HepG2 (cell line): ENCODE data around the gene TBC1D22A. TPM values are rescaled to one million over a fixed set of nuclear protein-coding genes. Genes with fewer than 3 reads are reported as not detected.

ENCODE experiments used
- ATAC-seq: fragments of 200-7000 bp; cut with Tn5 transposase; 3 replicates; pipeline ENCODE4 v1.9.1; 2020; ENCODE audit warnings: mild to moderate bottlenecking, moderate library complexity
- BruUV-seq: library from RNA; stranded (reverse); fragments of 400-500 nt; replicated peaks from 2 replicates; lab custom pipeline; 2021; lab: Mats Ljungman, UMichigan
- CTCF ChIA-PET: fragments of 300-600 bp; formaldehyde crosslinking; extraction: SDS; loops from one replicate; lab custom pipeline; 2021; ENCODE audit warnings: low total read pairs, inconsistent platforms, low intra/inter-chr PET ratio; lab: Yijun Ruan, JAX
- POLR2A ChIA-PET: fragments of 350-600 bp; sonication (Branson Sonifier 250); formaldehyde crosslinking; loops from one replicate; lab custom pipeline; 2020; ENCODE audit warnings: antibody characterized with exemption, inconsistent platforms; lab: Yijun Ruan, JAX
- DNase-seq: peaks from one replicate; pipeline ENCODE4 v3.0.0-alpha.2; 2015; ENCODE audit warnings: low spot score
- FAIRE-seq: peaks from 3 replicates; lab custom pipeline; 2011; peaks lifted over from hg19 to GRCh38; lab: Jason Lieb, UNC
- H2AFZ ChIP-seq: one replicate; pipeline ENCODE4 v1.6.1; 2011; ENCODE audit warnings: low read length, inconsistent platforms
- H3K27ac ChIP-seq: fragments of 300-600 bp; 3 replicates; pipeline ENCODE4 v1.8.0; 2011; ENCODE audit warnings: mixed run types, mild to moderate bottlenecking, mixed read lengths, low read length, inconsistent platforms; ENCODE audit not compliant: insufficient read depth; ENCODE audit errors: extremely low read length
- H3K27me3 ChIP-seq, 2 experiments: fragments of 200-600 bp in 1 of 2; 2 replicates in 1 of 2; 3 replicates in 1 of 2; pipeline versions ENCODE4 v1.6.0 to v1.8.0; 2011; ENCODE audit warnings: low read length in 2 of 2, mild to moderate bottlenecking in 2 of 2, moderate library complexity in 2 of 2, inconsistent platforms in 1 of 2; ENCODE audit not compliant: insufficient read depth in 2 of 2, control insufficient read depth in 1 of 2
- H3K36me3 ChIP-seq, 2 experiments: fragments of 200-600 bp in 1 of 2; replicated peaks in 1 of 2; 2 replicates in 1 of 2; 3 replicates in 1 of 2; pipeline versions ENCODE4 v1.5.1 to v1.8.0; 2011; ENCODE audit warnings: low read length in 2 of 2, inconsistent platforms in 1 of 2; ENCODE audit not compliant: insufficient read depth in 2 of 2, control insufficient read depth in 1 of 2
- H3K4me1 ChIP-seq: 2 replicates; pipeline ENCODE4 v1.5.1; 2012; ENCODE audit warnings: low read length, inconsistent platforms; ENCODE audit not compliant: insufficient read depth
- H3K4me2 ChIP-seq: 2 replicates; pipeline ENCODE4 v1.6.0; 2011; ENCODE audit warnings: low read depth, low read length, inconsistent platforms
- H3K4me3 ChIP-seq, 3 experiments: fragments of 200-600 bp in 1 of 3; sonication (generic), shearing (Covaris generic) in 1 of 3; replicated peaks in 1 of 3; 2 replicates each; pipeline ENCODE4 v1.5.1; 2011 to 2016; ENCODE audit warnings: low read length in 3 of 3, inconsistent platforms in 2 of 3, low read depth in 2 of 3, mild to moderate bottlenecking in 2 of 3, control low read depth in 1 of 3, mixed read lengths in 1 of 3; ENCODE audit not compliant: insufficient read depth in 1 of 3
- H3K79me2 ChIP-seq: one replicate; pipeline ENCODE4 v1.6.1; 2011; ENCODE audit warnings: low read length, inconsistent platforms; ENCODE audit not compliant: insufficient read depth
- H3K9ac ChIP-seq: 2 replicates; pipeline ENCODE4 v1.6.0; 2011; ENCODE audit warnings: mild to moderate bottlenecking, low read depth, low read length, inconsistent platforms; ENCODE audit not compliant: insufficient read depth
- H3K9me3 ChIP-seq: 2 replicates; pipeline ENCODE4 v1.5.1; 2012; ENCODE audit warnings: mild to moderate bottlenecking, low read length
- H4K20me1 ChIP-seq: 2 replicates; pipeline ENCODE4 v1.6.0; 2011; ENCODE audit warnings: inconsistent platforms, mild to moderate bottlenecking, low read length, moderate library complexity; ENCODE audit not compliant: insufficient read depth
- ARNT2 ChIP-seq: sonication (generic); formaldehyde crosslinking; IDR thresholded peaks from 2 replicates; pipeline ENCODE4 v1.8.0; 2022; ENCODE audit warnings: mild to moderate bottlenecking, low read depth, missing genetic modification reagents, moderate library complexity
- HMG20B ChIP-seq: conservative IDR thresholded peaks from 2 replicates; pipeline ENCODE4 v1.6.1; 2016; ENCODE audit warnings: missing genetic modification reagents, missing compliant biosample characterization
- IKZF1 ChIP-seq: fragments of 450-650 bp; IDR thresholded peaks from 2 replicates; pipeline ENCODE4 v1.7.1; 2016
- MTF1 ChIP-seq: sonication (generic); formaldehyde crosslinking; IDR thresholded peaks from 2 replicates; pipeline ENCODE4 v1.5.0; 2020; ENCODE audit warnings: missing genetic modification reagents
- WGBS: methylation state at CpG from one replicate; pipeline ENCODE4 v1.1.6; 2017; ENCODE audit warnings: low lambda C conversion rate; 5-methylcytosine and 5-hydroxymethylcytosine counted together
- in situ Hi-C: cut with HindIII; loops from 2 replicates; pipeline ENCODE4 v1.10.0; 2017; ENCODE audit warnings: low pct_unique_long_range_greater_than_20kb; ENCODE audit not compliant: extremely low pct_ligation_motif_present
- intact Hi-C: fragments of 100-400 bp; cut with micrococcal nuclease; formaldehyde crosslinking; loops from one replicate; pipeline ENCODE4 v1.10.0; 2022; ENCODE audit not compliant: unreplicated experiment
- polyA plus RNA-seq, 8 experiments: library from polyadenylated mRNA; depleted of rRNA in 3 of 8; stranded (reverse) in 7 of 8; unstranded in 1 of 8; fragments of >200 nt; fragmentation: Illumina TruSeq in 4 of 8; extraction: Trizol in 4 of 8; gene quantifications; 2 replicates each; pipeline versions ENCODE4 v1.2.1 to v1.2.3, GENCODE V29; 2011 to 2016; ENCODE audit warnings: low read depth in 4 of 8, missing spikeins in 1 of 8, mixed read lengths in 1 of 8; ENCODE audit not compliant: insufficient read depth in 1 of 8
- total RNA-seq, 5 experiments: library from RNA; depleted of rRNA; stranded (reverse); fragments of >200 nt; fragmentation: Illumina TruSeq; extraction: Trizol; gene quantifications; 2 replicates each; pipeline ENCODE4 v1.2.3, GENCODE V29; 2016; ENCODE audit warnings: low read depth in 1 of 5
- TF ChIP-seq, protein P1 (sequence below): sonication (generic); formaldehyde crosslinking; IDR thresholded peaks from 2 replicates; pipeline ENCODE4 v1.4.0; 2020; ENCODE audit warnings: missing genetic modification reagents, borderline replicate concordance
- TF ChIP-seq, protein P2 (sequence below): sonication (generic); formaldehyde crosslinking; IDR thresholded peaks from 2 replicates; pipeline ENCODE4 v1.8.1; 2022; ENCODE audit warnings: mild to moderate bottlenecking, missing genetic modification reagents

TBC1D22A gene
- total and polyA plus RNA-seq, 2 of the 13 experiments (the other 11 are each of a cell fraction or from before 2014, with no cell fraction given): 17.3 to 18.0 TPM

DNA sequence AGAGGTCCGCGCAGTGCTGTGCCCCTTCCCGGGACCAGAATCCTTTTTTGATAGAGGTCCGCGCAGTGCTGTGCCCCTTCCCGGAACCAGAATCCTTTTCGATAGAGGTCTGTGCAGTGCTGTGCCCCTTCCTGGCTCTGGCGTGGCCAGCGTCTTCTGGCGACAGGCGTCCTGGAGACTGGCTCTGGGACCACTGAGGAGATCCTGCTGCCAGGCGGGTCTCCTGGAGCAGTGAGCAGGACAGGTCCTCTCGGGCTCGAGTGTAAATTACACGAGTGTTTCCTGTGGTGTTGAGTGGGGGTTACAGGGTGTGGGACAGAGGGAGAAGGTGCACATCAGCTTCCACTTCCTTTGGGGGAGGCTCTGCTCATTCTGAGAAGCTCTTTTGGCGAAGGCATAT lies 98.1 kb downstream of the TBC1D22A start:
- no peak overlapping the region for H3K27ac ChIP-seq
- H3K4me2 ChIP-seq: no peak overlapping the region
- FAIRE-seq: no peak
- no peak overlapping the region for H2AFZ ChIP-seq
- TF ChIP-seq, protein P1, sequence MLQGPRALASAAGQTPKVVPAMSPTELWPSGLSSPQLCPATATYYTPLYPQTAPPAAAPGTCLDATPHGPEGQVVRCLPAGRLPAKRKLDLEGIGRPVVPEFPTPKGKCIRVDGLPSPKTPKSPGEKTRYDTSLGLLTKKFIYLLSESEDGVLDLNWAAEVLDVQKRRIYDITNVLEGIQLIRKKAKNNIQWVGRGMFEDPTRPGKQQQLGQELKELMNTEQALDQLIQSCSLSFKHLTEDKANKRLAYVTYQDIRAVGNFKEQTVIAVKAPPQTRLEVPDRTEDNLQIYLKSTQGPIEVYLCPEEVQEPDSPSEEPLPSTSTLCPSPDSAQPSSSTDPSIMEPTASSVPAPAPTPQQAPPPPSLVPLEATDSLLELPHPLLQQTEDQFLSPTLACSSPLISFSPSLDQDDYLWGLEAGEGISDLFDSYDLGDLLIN: no peak
- TF ChIP-seq, protein P2, sequence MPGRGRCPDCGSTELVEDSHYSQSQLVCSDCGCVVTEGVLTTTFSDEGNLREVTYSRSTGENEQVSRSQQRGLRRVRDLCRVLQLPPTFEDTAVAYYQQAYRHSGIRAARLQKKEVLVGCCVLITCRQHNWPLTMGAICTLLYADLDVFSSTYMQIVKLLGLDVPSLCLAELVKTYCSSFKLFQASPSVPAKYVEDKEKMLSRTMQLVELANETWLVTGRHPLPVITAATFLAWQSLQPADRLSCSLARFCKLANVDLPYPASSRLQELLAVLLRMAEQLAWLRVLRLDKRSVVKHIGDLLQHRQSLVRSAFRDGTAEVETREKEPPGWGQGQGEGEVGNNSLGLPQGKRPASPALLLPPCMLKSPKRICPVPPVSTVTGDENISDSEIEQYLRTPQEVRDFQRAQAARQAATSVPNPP (CRISPR knock-in tag): no peak
- TF ChIP-seq ARNT2 (CRISPR knock-in tag) (no peak), HMG20B (CRISPR knock-in tag) (no peak), IKZF1 (no peak), MTF1 (CRISPR knock-in tag) (no peak)
- peaks cover 9% of the 10 kb centered on the region for H3K79me2 ChIP-seq
- H3K9ac ChIP-seq: no peak overlapping the region
- in situ Hi-C loops (no loop called here), intact Hi-C loops (no loop called here)
- no peak overlapping the region for H3K4me3 ChIP-seq
- H3K36me3 ChIP-seq: peaks cover 0 to 3% of the 10 kb centered on the region in 2 experiments; a peak in 1 of 5 replicates
- DNase-seq: no peak
- 97% methylated on average over 16 of the region's 16 CpGs for WGBS
- H3K4me1 ChIP-seq: peaks cover 38% of the 10 kb centered on the region
- POLR2A ChIA-PET: no interaction called here
- CTCF ChIA-PET: no interaction called here
- no peaks in the 10 kb centered on the region for H3K27me3 ChIP-seq
- ATAC-seq: no peak
- no peaks in the 10 kb centered on the region for H3K9me3 ChIP-seq
- BruUV-seq: no TSS peak
- no peaks in the 10 kb centered on the region for H4K20me1 ChIP-seq
